HEK293 (cell line): ENCODE measurements around the gene GMIP.

Source experiments
- CTCF ChIA-PET: fragments of 350-600 bp; formaldehyde crosslinking; extraction: SDS; loops from one replicate; lab custom pipeline; 2021; ENCODE audit warnings: antibody characterized with exemption; lab: Yijun Ruan, JAX
- POLR2A ChIA-PET: fragments of 300-600 bp; formaldehyde crosslinking; extraction: SDS; loops from one replicate; lab custom pipeline; 2020; ENCODE audit warnings: antibody characterized with exemption, inconsistent platforms; lab: Yijun Ruan, JAX
- H3K27ac ChIP-seq: fragments of 200-500 bp; sonication (Bioruptor generic); 2 replicates; pipeline ENCODE4 v1.5.1; 2014; ENCODE audit warnings: low read depth, low read length, control low read depth, inconsistent platforms; ENCODE audit errors: extremely low read depth
- H3K36me3 ChIP-seq, 2 experiments: fragments of 200-500 bp in 1 of 2; sonication (Bioruptor generic) in 1 of 2; 1 replicate in 1 of 2; 2 replicates in 1 of 2; pipeline ENCODE4 v1.5.1; 2014 to 2017; ENCODE audit warnings: inconsistent platforms in 2 of 2, low read length in 2 of 2; ENCODE audit not compliant: control insufficient read depth in 2 of 2, insufficient read depth in 1 of 2
- H3K4me1 ChIP-seq: fragments of 200-500 bp; sonication (Bioruptor generic); 2 replicates; pipeline ENCODE4 v1.5.1; 2014; ENCODE audit warnings: mild to moderate bottlenecking, low read length, inconsistent platforms; ENCODE audit not compliant: control insufficient read depth, insufficient read depth
- H3K4me3 ChIP-seq: 2 replicates; pipeline ENCODE4 v1.5.1; 2011; ENCODE audit warnings: low read depth, mild to moderate bottlenecking, control low read depth, low read length, moderate library complexity
- H3K9me3 ChIP-seq: fragments of 200-500 bp; sonication (Bioruptor generic); 2 replicates; pipeline ENCODE4 v1.5.1; 2014; ENCODE audit warnings: low read depth, low read length, inconsistent platforms; ENCODE audit not compliant: control insufficient read depth, insufficient read depth
- BCL11A ChIP-seq: fragments of 450-650 bp; formaldehyde crosslinking; IDR thresholded peaks from 2 replicates; pipeline ENCODE4 v1.5.1; 2016; ENCODE audit warnings: low read depth, missing biosample characterization, missing genetic modification characterization
- BCL11B ChIP-seq: fragments of 450-650 bp; formaldehyde crosslinking; IDR thresholded peaks from 2 replicates; pipeline ENCODE4 v1.5.1; 2016; ENCODE audit warnings: low read depth, missing biosample characterization, missing genetic modification characterization
- KLF7 ChIP-seq: fragments of 450-650 bp; formaldehyde crosslinking; IDR thresholded peaks from 2 replicates; pipeline ENCODE4 v1.5.1; 2016; ENCODE audit warnings: missing biosample characterization, missing genetic modification characterization, borderline replicate concordance
- MZF1 ChIP-seq: fragments of 450-650 bp; formaldehyde crosslinking; IDR thresholded peaks from 2 replicates; pipeline ENCODE4 v1.5.1; 2017; ENCODE audit warnings: missing biosample characterization, missing genetic modification characterization, borderline replicate concordance
- SCRT2 ChIP-seq: fragments of 450-650 bp; formaldehyde crosslinking; IDR thresholded peaks from 2 replicates; pipeline ENCODE4 v1.5.1; 2016; ENCODE audit warnings: missing biosample characterization, missing genetic modification characterization
- ZBTB8A ChIP-seq: fragments of 450-650 bp; formaldehyde crosslinking; IDR thresholded peaks from 2 replicates; pipeline ENCODE4 v1.5.1; 2016; ENCODE audit warnings: missing biosample characterization, missing genetic modification characterization
- ZFHX2 ChIP-seq: fragments of 450-650 bp; formaldehyde crosslinking; conservative IDR thresholded peaks from 2 replicates; pipeline ENCODE4 v1.5.1; 2016; ENCODE audit warnings: missing biosample characterization, missing genetic modification characterization
- ZNF184 ChIP-seq: fragments of 450-650 bp; IDR thresholded peaks from 2 replicates; pipeline ENCODE4 v1.5.1; 2018; ENCODE audit warnings: missing biosample characterization, mild to moderate bottlenecking, missing genetic modification characterization
- ZNF350 ChIP-seq: fragments of 450-650 bp; formaldehyde crosslinking; IDR thresholded peaks from 2 replicates; pipeline ENCODE4 v1.5.0; 2017; ENCODE audit warnings: missing biosample characterization, mild to moderate bottlenecking, missing genetic modification characterization
- ZNF391 ChIP-seq: fragments of 450-650 bp; formaldehyde crosslinking; IDR thresholded peaks from 2 replicates; pipeline ENCODE4 v1.5.1; 2016; ENCODE audit warnings: low read depth, missing biosample characterization, missing genetic modification characterization, borderline replicate concordance
- ZNF394 ChIP-seq: fragments of 450-650 bp; formaldehyde crosslinking; IDR thresholded peaks from 2 replicates; pipeline ENCODE4 v1.5.1; 2016; ENCODE audit warnings: missing biosample characterization, missing genetic modification characterization, mild to moderate bottlenecking, moderate library complexity, borderline replicate concordance
- ZNF404 ChIP-seq: fragments of 450-650 bp; formaldehyde crosslinking; IDR thresholded peaks from 2 replicates; pipeline ENCODE4 v1.5.1; 2017; ENCODE audit warnings: missing biosample characterization, missing genetic modification characterization
- ZNF501 ChIP-seq: fragments of 450-650 bp; formaldehyde crosslinking; IDR thresholded peaks from 2 replicates; pipeline ENCODE4 v1.5.1; 2016; ENCODE audit warnings: missing biosample characterization, missing genetic modification characterization
- ZNF530 ChIP-seq: fragments of 450-650 bp; formaldehyde crosslinking; IDR thresholded peaks from 2 replicates; pipeline ENCODE4 v1.5.1; 2016; ENCODE audit warnings: low read depth, missing biosample characterization, missing genetic modification characterization
- ZNF664 ChIP-seq: fragments of 450-650 bp; formaldehyde crosslinking; IDR thresholded peaks from 2 replicates; pipeline ENCODE4 v1.5.1; 2016; ENCODE audit warnings: missing biosample characterization, missing genetic modification characterization
- ZNF670 ChIP-seq: fragments of 450-650 bp; formaldehyde crosslinking; IDR thresholded peaks from 2 replicates; pipeline ENCODE4 v1.5.1; 2016; ENCODE audit warnings: missing biosample characterization, missing genetic modification characterization, low read depth
- ZNF747 ChIP-seq: fragments of 450-650 bp; formaldehyde crosslinking; IDR thresholded peaks from 2 replicates; pipeline ENCODE4 v1.5.1; 2016; ENCODE audit warnings: missing biosample characterization, missing genetic modification characterization
- ZSCAN16 ChIP-seq: fragments of 450-650 bp; formaldehyde crosslinking; IDR thresholded peaks from 2 replicates; pipeline ENCODE4 v1.5.1; 2016; ENCODE audit warnings: missing biosample characterization, missing genetic modification characterization
- TF ChIP-seq, protein P1 (sequence below): fragments of 450-650 bp; formaldehyde crosslinking; IDR thresholded peaks from 2 replicates; pipeline ENCODE4 v1.5.1; 2016; ENCODE audit warnings: missing biosample characterization, missing genetic modification characterization

The GMIP gene

DNA sequence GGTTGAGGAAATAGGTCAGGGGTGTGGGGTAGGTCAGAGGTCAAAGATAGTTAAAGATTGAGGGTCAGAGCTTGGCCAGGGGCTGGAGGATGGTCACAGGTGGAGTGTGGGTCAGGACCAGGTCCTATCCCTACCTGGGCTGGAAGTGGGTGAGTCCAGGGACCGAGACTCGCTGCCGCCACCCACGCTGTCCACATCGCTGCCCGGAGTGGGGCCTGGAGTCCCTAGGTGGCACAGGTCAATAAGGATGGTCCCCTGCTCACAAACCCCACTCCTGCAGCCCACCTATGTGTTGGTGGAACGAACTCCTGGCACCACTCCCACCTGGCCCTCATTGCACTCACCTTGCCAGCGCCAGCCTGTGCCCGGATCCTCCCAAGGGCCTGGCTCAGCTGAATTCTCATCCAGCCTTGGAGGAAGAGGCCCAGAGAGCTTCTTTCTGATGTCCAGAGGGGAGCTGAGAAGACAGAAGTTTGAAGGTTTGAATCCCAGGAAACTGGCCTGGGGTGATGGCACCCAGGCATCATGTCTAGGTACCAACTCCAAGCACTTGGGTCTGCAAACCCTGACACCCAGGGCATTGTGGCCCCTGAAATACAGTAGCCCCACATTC lies 6.8 kb downstream of the GMIP start:
- POLR2A ChIA-PET = interaction anchor here (0.6 kb wide), 1 partner anchor 16 kb away, joined by 3 read pairs; no protein-coding TSS in a partner anchor
- TF ChIP-seq ZSCAN16 (no peak), BCL11A (tag by site-specific recombination) (peak; percentile 43; the same call in 1 of the 2 replicates), BCL11B (tag by site-specific recombination) (peak; percentile 62; the same call in 1 of the 2 replicates)
- H3K36me3 ChIP-seq = peaks cover 0 to 42% of the 10 kb centered on the region in 2 experiments; a peak in 2 of 3 replicates
- no peaks in the 10 kb centered on the region for H3K4me1 ChIP-seq
- no peak overlapping the region for H3K27ac ChIP-seq
- no peaks in the 10 kb centered on the region for H3K9me3 ChIP-seq
- H3K4me3 ChIP-seq = no peak overlapping the region
- CTCF ChIA-PET = no interaction called here

DNA sequence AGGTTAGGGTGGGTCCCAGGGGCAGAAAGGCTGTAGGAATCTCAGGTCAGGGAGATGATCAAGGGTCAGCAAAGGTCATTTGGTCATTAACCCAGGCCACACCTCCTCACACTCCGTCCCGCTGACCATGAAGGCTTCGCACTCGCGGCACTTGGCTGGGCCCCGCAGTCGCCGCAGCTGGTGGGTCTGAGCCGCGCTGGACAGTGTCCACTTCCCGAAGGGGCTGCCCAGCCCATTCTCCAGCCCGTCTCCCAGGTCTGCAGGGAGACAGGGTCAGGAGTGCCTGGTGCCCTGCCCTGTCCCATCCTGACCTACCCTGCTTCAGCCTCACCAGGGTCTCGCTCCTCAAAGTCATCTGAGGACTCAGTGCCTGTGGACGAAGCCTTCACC lies 8.1 kb downstream of the GMIP start:
- Histone ChIP-seq H3K9me3 (no peaks in the 10 kb centered on the region), H3K4me1 (no peaks in the 10 kb centered on the region), H3K4me3 (no peak overlapping the region), H3K36me3 (peaks cover 0 to 44% of the 10 kb centered on the region in 2 experiments; a peak in 2 of 3 replicates), H3K27ac (no peak overlapping the region)
- no peak for TF ChIP-seq ZNF394 (tag by site-specific recombination)
- TF ChIP-seq KLF7 (tag by site-specific recombination) = no peak
- TF ChIP-seq ZNF664 (tag by site-specific recombination) = no peak
- TF ChIP-seq ZNF350 = no peak
- TF ChIP-seq ZFHX2 (tag by site-specific recombination) = no peak
- CTCF ChIA-PET = no interaction called here
- POLR2A ChIA-PET = no interaction called here

DNA sequence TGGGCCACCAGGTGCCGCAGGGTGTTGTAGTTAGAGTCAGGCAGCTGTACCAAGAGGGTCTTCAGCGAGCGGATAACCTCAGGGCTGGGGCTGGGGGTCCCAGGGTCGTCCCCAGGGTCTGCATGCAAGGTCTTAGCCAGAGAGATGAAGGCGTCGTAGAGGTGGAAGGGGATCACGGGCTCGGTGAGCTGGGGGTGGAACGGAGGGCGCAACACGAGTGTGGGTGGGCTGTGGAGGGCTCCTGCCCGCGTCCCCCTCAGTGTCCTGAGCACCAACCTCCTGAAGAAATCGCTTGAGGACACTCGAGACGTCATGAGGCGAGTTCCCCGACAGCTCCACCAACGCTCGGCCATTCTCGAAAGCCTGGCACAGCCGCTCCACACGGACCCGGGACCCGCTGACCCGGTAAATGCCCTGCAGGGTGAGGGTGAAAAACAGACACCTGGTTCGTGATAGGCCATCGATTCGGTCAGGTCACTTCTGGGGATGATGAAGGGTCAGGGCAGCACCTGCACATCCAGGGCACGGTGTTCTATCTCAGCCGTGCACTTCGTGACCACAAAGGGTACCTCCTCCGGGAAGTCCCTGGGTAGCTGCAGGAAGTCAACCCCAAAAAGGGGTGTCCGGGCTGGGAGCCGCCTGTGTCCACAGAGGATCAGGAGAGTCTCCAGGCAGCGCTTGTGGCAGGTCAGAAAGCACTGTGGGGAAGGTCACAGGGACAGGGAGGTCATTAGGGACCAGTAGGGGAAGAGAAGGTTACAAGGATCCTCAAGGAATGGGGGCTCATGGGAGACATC lies 8.7 kb downstream of the GMIP start:
- ChIA-PET POLR2A (no interaction called here), CTCF (interaction anchor here (1.9 kb wide), 1 partner anchor 9 kb away, joined by 9 read pairs; the partner anchor contains the start of gene GMIP)
- peaks cover 0 to 42% of the 10 kb centered on the region in 2 experiments; a peak in 2 of 3 replicates for H3K36me3 ChIP-seq

More for the DNA sequence above, 8.7 kb downstream of the GMIP start:
- H3K9me3 ChIP-seq = no peaks in the 10 kb centered on the region
- no peak overlapping the region for H3K27ac ChIP-seq
- no peaks in the 10 kb centered on the region for H3K4me1 ChIP-seq
- H3K4me3 ChIP-seq = no peak overlapping the region
- TF ChIP-seq SCRT2 (tag by site-specific recombination) = no peak
- TF ChIP-seq ZNF501 = no peak
- TF ChIP-seq ZSCAN16 = no peak
- no peak for TF ChIP-seq ZNF747 (tag by site-specific recombination)
- TF ChIP-seq ZNF391 (tag by site-specific recombination) = no peak
- TF ChIP-seq, protein P1, sequence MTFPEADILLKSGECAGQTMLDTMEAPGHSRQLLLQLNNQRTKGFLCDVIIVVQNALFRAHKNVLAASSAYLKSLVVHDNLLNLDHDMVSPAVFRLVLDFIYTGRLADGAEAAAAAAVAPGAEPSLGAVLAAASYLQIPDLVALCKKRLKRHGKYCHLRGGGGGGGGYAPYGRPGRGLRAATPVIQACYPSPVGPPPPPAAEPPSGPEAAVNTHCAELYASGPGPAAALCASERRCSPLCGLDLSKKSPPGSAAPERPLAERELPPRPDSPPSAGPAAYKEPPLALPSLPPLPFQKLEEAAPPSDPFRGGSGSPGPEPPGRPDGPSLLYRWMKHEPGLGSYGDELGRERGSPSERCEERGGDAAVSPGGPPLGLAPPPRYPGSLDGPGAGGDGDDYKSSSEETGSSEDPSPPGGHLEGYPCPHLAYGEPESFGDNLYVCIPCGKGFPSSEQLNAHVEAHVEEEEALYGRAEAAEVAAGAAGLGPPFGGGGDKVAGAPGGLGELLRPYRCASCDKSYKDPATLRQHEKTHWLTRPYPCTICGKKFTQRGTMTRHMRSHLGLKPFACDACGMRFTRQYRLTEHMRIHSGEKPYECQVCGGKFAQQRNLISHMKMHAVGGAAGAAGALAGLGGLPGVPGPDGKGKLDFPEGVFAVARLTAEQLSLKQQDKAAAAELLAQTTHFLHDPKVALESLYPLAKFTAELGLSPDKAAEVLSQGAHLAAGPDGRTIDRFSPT (tag by site-specific recombination) = no peak
- TF ChIP-seq ZNF530 (tag by site-specific recombination) = no peak
- TF ChIP-seq ZNF184 (tag by site-specific recombination) = no peak
- TF ChIP-seq KLF7 (tag by site-specific recombination) = no peak
- no peak for TF ChIP-seq ZNF404 (tag by site-specific recombination)
- no peak for TF ChIP-seq ZNF670 (tag by site-specific recombination)
- no peak for TF ChIP-seq ZBTB8A
- no peak for TF ChIP-seq MZF1 (tag by site-specific recombination)
